HepG2 (cell line): ENCODE measurements around the gene YBX2. TPM values are rescaled to one million over a fixed set of nuclear protein-coding genes. Genes with fewer than 3 reads are reported as not detected.

Experiments used
- ELF4 ChIP-seq: sonication (generic); formaldehyde crosslinking; IDR thresholded peaks from 2 replicates; pipeline ENCODE4 v1.5.0; 2020; ENCODE audit warnings: missing genetic modification reagents, mild to moderate bottlenecking, moderate library complexity, borderline replicate concordance
- KLF11 ChIP-seq: IDR thresholded peaks from 2 replicates; pipeline ENCODE4 v1.6.1; 2016; ENCODE audit warnings: missing compliant biosample characterization
- MBNL3 ChIP-seq: fragments of 250-450 bp; sonication (Bioruptor Pico); conservative IDR thresholded peaks from 2 replicates; pipeline ENCODE4 v1.8.0; 2022; ENCODE audit warnings: mild to moderate bottlenecking, inconsistent platforms
- ZNF224 ChIP-seq: sonication (generic); formaldehyde crosslinking; IDR thresholded peaks from 2 replicates; pipeline ENCODE4 v1.5.0; 2020; ENCODE audit warnings: mild to moderate bottlenecking, missing genetic modification reagents
- ZNF350 ChIP-seq: sonication (generic); formaldehyde crosslinking; IDR thresholded peaks from 2 replicates; pipeline ENCODE4 v1.4.0; 2020; ENCODE audit warnings: mild to moderate bottlenecking, low read depth, missing genetic modification reagents, borderline replicate concordance
- ZNF569 ChIP-seq: sonication (generic); formaldehyde crosslinking; IDR thresholded peaks from 2 replicates; pipeline ENCODE4 v1.5.0; 2020; ENCODE audit warnings: mild to moderate bottlenecking, missing genetic modification reagents, moderate library complexity, borderline replicate concordance
- ZNF761 ChIP-seq: sonication (generic); formaldehyde crosslinking; conservative IDR thresholded peaks from 2 replicates; pipeline ENCODE4 v1.4.0; 2020; ENCODE audit warnings: mild to moderate bottlenecking, missing genetic modification reagents
- ZNF788 ChIP-seq: sonication (generic); formaldehyde crosslinking; IDR thresholded peaks from 2 replicates; pipeline ENCODE4 v1.5.0; 2020; ENCODE audit warnings: mild to moderate bottlenecking, missing genetic modification reagents, borderline replicate concordance
- ZZZ3 ChIP-seq: sonication (generic); formaldehyde crosslinking; IDR thresholded peaks from 2 replicates; pipeline ENCODE4 v1.4.0; 2020; ENCODE audit warnings: missing genetic modification reagents, mild to moderate bottlenecking, borderline replicate concordance
- polyA plus RNA-seq, 8 experiments: library from polyadenylated mRNA; depleted of rRNA in 3 of 8; stranded (reverse) in 7 of 8; unstranded in 1 of 8; fragments of >200 nt; fragmentation: Illumina TruSeq in 4 of 8; extraction: Trizol in 4 of 8; gene quantifications; 2 replicates each; pipeline versions ENCODE4 v1.2.1 to v1.2.3, GENCODE V29; 2011 to 2016; ENCODE audit warnings: low read depth in 4 of 8, missing spikeins in 1 of 8, mixed read lengths in 1 of 8; ENCODE audit not compliant: insufficient read depth in 1 of 8
- total RNA-seq, 5 experiments: library from RNA; depleted of rRNA; stranded (reverse); fragments of >200 nt; fragmentation: Illumina TruSeq; extraction: Trizol; gene quantifications; 2 replicates each; pipeline ENCODE4 v1.2.3, GENCODE V29; 2016; ENCODE audit warnings: low read depth in 1 of 5
- TF ChIP-seq, protein P1 (sequence below), 2 experiments: sonication (generic) in 1 of 2; formaldehyde crosslinking in 1 of 2; IDR thresholded peaks; 2 replicates each; pipeline versions ENCODE4 v1.4.0 to v1.6.1; 2016 to 2020; ENCODE audit warnings: borderline replicate concordance in 1 of 2, low read depth in 1 of 2, mild to moderate bottlenecking in 1 of 2, missing genetic modification reagents in 1 of 2
- TF ChIP-seq, protein P2 (sequence below): sonication (generic); formaldehyde crosslinking; IDR thresholded peaks from 2 replicates; pipeline ENCODE4 v1.4.0; 2020; ENCODE audit warnings: missing genetic modification reagents, borderline replicate concordance
- TF ChIP-seq, protein P3 (sequence below): sonication (generic); formaldehyde crosslinking; IDR thresholded peaks from 2 replicates; pipeline ENCODE4 v1.4.0; 2020; ENCODE audit warnings: missing genetic modification reagents, borderline replicate concordance
- TF ChIP-seq, protein P4 (sequence below): sonication (generic); formaldehyde crosslinking; IDR thresholded peaks from 2 replicates; pipeline ENCODE4 v1.5.0; 2020; ENCODE audit warnings: missing genetic modification reagents

Gene YBX2
- total and polyA plus RNA-seq, 2 of the 13 experiments (the other 11 are each of a cell fraction or from before 2014, with no cell fraction given): 0.12 to 0.22 TPM

DNA sequence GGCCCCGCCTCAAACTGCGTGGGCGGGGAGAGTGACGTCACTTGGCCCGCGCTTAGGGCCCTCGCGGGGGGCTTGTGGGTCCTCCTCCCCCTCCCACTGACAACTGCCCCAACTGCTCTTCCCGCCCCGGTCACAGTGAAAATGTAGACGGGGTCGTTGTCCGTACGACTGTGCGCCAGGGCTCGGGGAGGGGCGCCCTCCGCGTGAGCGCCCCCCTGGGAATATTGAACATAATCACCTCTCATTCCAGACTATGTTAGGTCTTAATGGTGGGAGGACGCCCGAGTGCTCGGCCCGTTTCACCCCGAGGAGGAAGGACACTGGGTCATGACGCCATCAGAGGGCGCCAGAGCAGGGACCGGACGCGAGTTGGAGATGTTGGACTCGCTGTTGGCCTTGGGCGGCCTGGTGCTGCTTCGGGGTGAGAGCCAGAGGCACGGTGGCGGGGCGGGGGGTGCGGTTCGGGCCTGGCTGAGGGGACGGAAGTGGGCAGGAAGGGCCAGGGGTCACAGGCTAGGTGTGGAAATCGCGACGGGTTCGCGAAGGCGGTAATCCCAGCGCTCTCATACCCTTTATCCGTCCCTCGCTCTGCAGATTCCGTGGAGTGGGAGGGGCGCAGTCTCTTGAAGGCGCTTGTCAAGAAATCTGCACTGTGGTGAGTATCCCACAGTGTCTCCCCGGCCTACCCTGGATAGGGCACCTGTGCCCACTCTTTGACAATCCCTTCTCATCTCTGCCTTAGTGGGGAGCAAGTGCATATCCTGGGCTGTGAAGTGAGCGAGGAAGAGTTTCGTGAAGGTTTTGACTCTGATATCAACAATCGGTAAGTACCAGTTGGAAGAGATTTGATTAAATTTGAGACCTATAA, 42.0 kb downstream of the YBX2 start, which contains the start of gene ELP5 (continued):
- TF ChIP-seq, protein P1, sequence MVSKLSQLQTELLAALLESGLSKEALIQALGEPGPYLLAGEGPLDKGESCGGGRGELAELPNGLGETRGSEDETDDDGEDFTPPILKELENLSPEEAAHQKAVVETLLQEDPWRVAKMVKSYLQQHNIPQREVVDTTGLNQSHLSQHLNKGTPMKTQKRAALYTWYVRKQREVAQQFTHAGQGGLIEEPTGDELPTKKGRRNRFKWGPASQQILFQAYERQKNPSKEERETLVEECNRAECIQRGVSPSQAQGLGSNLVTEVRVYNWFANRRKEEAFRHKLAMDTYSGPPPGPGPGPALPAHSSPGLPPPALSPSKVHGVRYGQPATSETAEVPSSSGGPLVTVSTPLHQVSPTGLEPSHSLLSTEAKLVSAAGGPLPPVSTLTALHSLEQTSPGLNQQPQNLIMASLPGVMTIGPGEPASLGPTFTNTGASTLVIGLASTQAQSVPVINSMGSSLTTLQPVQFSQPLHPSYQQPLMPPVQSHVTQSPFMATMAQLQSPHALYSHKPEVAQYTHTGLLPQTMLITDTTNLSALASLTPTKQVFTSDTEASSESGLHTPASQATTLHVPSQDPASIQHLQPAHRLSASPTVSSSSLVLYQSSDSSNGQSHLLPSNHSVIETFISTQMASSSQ (IDR thresholded peaks at IDR 0.05; ENCODE audit: low read depth): no peak
- TF ChIP-seq, protein P1 (CRISPR knock-in tag; IDR thresholded peaks at IDR 0.05; ENCODE audit: borderline replicate concordance): peak; percentile 53
- TF ChIP-seq ZNF350 (CRISPR knock-in tag) (peak; percentile 95), ZNF569 (CRISPR knock-in tag) (no peak), MBNL3 (CRISPR knock-in tag) (no peak), ELF4 (CRISPR knock-in tag) (0 out of 2 replicates have a peak, but pooled peaks have one; percentile 5), ZZZ3 (CRISPR knock-in tag) (0 out of 2 replicates have a peak, but pooled peaks have one; percentile 60), KLF11 (no peak), ZNF761 (peak; percentile 68), ZNF224 (CRISPR knock-in tag) (peak; percentile 90), ZNF788 (CRISPR knock-in tag) (peak; percentile 83; the same call in 1 of the 2 replicates)
- TF ChIP-seq, protein P2, sequence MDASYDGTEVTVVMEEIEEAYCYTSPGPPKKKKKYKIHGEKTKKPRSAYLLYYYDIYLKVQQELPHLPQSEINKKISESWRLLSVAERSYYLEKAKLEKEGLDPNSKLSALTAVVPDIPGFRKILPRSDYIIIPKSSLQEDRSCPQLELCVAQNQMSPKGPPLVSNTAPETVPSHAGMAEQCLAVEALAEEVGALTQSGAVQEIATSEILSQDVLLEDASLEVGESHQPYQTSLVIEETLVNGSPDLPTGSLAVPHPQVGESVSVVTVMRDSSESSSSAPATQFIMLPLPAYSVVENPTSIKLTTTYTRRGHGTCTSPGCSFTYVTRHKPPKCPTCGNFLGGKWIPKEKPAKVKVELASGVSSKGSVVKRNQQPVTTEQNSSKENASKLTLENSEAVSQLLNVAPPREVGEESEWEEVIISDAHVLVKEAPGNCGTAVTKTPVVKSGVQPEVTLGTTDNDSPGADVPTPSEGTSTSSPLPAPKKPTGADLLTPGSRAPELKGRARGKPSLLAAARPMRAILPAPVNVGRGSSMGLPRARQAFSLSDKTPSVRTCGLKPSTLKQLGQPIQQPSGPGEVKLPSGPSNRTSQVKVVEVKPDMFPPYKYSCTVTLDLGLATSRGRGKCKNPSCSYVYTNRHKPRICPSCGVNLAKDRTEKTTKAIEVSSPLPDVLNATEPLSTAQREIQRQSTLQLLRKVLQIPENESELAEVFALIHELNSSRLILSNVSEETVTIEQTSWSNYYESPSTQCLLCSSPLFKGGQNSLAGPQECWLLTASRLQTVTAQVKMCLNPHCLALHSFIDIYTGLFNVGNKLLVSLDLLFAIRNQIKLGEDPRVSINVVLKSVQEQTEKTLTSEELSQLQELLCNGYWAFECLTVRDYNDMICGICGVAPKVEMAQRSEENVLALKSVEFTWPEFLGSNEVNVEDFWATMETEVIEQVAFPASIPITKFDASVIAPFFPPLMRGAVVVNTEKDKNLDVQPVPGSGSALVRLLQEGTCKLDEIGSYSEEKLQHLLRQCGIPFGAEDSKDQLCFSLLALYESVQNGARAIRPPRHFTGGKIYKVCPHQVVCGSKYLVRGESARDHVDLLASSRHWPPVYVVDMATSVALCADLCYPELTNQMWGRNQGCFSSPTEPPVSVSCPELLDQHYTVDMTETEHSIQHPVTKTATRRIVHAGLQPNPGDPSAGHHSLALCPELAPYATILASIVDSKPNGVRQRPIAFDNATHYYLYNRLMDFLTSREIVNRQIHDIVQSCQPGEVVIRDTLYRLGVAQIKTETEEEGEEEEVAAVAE (CRISPR knock-in tag): peak; percentile 40; the same call in 1 of the 2 replicates
- TF ChIP-seq, protein P3, sequence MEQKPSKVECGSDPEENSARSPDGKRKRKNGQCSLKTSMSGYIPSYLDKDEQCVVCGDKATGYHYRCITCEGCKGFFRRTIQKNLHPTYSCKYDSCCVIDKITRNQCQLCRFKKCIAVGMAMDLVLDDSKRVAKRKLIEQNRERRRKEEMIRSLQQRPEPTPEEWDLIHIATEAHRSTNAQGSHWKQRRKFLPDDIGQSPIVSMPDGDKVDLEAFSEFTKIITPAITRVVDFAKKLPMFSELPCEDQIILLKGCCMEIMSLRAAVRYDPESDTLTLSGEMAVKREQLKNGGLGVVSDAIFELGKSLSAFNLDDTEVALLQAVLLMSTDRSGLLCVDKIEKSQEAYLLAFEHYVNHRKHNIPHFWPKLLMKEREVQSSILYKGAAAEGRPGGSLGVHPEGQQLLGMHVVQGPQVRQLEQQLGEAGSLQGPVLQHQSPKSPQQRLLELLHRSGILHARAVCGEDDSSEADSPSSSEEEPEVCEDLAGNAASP: no peak; the same call in 1 of the 2 replicates
- TF ChIP-seq, protein P4, sequence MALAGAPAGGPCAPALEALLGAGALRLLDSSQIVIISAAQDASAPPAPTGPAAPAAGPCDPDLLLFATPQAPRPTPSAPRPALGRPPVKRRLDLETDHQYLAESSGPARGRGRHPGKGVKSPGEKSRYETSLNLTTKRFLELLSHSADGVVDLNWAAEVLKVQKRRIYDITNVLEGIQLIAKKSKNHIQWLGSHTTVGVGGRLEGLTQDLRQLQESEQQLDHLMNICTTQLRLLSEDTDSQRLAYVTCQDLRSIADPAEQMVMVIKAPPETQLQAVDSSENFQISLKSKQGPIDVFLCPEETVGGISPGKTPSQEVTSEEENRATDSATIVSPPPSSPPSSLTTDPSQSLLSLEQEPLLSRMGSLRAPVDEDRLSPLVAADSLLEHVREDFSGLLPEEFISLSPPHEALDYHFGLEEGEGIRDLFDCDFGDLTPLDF (CRISPR knock-in tag): no peak
